H1 (cell line): Measurements from ENCODE around the gene NEGR1. TPM values are rescaled to one million over a fixed set of nuclear protein-coding genes. Genes with fewer than 3 reads are reported as not detected.

Experiments used
- CBX8 ChIP-seq: fragments of 300-800, 300-1000 bp; sonication (generic); IDR thresholded peaks from 2 replicates; pipeline ENCODE4 v1.7.1; 2016; ENCODE audit warnings: low read depth, low read length, borderline replicate concordance
- GTF2F1 ChIP-seq: IDR thresholded peaks from 2 replicates; pipeline ENCODE4 v1.6.1; 2012; ENCODE audit warnings: low read depth, low read length, improper control_type of control experiment, borderline replicate concordance
- RBBP5 ChIP-seq: IDR thresholded peaks from 2 replicates; pipeline ENCODE4 v1.7.1; 2012; ENCODE audit warnings: low read depth, mild to moderate bottlenecking, inconsistent platforms, low read length, moderate library complexity, borderline replicate concordance
- TCF12 ChIP-seq: IDR thresholded peaks from 2 replicates; pipeline ENCODE4 v1.6.1; 2011; ENCODE audit warnings: low read depth, mild to moderate bottlenecking, low read length
- polyA plus RNA-seq, 7 experiments: library from polyadenylated mRNA; depleted of rRNA in 3 of 7; stranded (reverse) in 5 of 7; unstranded in 2 of 7; fragments of >200 nt in 5 of 7; fragments of 200-250 nt in 2 of 7; gene quantifications; 1 replicate in 5 of 7; 2 replicates in 1 of 7; 4 replicates in 1 of 7; pipeline versions ENCODE4 v1.2.1 to v1.2.3, GENCODE V29; 2011 to 2013; ENCODE audit warnings: missing spikeins in 2 of 7, mixed read lengths in 2 of 7
- total RNA-seq: library from RNA; stranded (reverse); fragmentation: NEBNext Ultra II Directional; extraction: Animal tissue kit (Norgen Biotek cat#: 25700); gene quantifications from 2 replicates; pipeline ENCODE4 v1.2.1, GENCODE V29; 2021
- TF ChIP-seq, protein P1 (sequence below): fragments of 300-600 bp; sonication (generic); IDR thresholded peaks from 2 replicates; pipeline ENCODE4 v1.7.1; 2012; ENCODE audit warnings: low read length, moderate library complexity, mild to moderate bottlenecking, inconsistent platforms; ENCODE audit not compliant: insufficient replicate concordance

NEGR1 gene
- total and polyA plus RNA-seq, 2 of the 8 experiments (the other 6 are each of a cell fraction or from before 2014, with no cell fraction given): 0.71 to 1.3 TPM

- TF ChIP-seq, protein P1, sequence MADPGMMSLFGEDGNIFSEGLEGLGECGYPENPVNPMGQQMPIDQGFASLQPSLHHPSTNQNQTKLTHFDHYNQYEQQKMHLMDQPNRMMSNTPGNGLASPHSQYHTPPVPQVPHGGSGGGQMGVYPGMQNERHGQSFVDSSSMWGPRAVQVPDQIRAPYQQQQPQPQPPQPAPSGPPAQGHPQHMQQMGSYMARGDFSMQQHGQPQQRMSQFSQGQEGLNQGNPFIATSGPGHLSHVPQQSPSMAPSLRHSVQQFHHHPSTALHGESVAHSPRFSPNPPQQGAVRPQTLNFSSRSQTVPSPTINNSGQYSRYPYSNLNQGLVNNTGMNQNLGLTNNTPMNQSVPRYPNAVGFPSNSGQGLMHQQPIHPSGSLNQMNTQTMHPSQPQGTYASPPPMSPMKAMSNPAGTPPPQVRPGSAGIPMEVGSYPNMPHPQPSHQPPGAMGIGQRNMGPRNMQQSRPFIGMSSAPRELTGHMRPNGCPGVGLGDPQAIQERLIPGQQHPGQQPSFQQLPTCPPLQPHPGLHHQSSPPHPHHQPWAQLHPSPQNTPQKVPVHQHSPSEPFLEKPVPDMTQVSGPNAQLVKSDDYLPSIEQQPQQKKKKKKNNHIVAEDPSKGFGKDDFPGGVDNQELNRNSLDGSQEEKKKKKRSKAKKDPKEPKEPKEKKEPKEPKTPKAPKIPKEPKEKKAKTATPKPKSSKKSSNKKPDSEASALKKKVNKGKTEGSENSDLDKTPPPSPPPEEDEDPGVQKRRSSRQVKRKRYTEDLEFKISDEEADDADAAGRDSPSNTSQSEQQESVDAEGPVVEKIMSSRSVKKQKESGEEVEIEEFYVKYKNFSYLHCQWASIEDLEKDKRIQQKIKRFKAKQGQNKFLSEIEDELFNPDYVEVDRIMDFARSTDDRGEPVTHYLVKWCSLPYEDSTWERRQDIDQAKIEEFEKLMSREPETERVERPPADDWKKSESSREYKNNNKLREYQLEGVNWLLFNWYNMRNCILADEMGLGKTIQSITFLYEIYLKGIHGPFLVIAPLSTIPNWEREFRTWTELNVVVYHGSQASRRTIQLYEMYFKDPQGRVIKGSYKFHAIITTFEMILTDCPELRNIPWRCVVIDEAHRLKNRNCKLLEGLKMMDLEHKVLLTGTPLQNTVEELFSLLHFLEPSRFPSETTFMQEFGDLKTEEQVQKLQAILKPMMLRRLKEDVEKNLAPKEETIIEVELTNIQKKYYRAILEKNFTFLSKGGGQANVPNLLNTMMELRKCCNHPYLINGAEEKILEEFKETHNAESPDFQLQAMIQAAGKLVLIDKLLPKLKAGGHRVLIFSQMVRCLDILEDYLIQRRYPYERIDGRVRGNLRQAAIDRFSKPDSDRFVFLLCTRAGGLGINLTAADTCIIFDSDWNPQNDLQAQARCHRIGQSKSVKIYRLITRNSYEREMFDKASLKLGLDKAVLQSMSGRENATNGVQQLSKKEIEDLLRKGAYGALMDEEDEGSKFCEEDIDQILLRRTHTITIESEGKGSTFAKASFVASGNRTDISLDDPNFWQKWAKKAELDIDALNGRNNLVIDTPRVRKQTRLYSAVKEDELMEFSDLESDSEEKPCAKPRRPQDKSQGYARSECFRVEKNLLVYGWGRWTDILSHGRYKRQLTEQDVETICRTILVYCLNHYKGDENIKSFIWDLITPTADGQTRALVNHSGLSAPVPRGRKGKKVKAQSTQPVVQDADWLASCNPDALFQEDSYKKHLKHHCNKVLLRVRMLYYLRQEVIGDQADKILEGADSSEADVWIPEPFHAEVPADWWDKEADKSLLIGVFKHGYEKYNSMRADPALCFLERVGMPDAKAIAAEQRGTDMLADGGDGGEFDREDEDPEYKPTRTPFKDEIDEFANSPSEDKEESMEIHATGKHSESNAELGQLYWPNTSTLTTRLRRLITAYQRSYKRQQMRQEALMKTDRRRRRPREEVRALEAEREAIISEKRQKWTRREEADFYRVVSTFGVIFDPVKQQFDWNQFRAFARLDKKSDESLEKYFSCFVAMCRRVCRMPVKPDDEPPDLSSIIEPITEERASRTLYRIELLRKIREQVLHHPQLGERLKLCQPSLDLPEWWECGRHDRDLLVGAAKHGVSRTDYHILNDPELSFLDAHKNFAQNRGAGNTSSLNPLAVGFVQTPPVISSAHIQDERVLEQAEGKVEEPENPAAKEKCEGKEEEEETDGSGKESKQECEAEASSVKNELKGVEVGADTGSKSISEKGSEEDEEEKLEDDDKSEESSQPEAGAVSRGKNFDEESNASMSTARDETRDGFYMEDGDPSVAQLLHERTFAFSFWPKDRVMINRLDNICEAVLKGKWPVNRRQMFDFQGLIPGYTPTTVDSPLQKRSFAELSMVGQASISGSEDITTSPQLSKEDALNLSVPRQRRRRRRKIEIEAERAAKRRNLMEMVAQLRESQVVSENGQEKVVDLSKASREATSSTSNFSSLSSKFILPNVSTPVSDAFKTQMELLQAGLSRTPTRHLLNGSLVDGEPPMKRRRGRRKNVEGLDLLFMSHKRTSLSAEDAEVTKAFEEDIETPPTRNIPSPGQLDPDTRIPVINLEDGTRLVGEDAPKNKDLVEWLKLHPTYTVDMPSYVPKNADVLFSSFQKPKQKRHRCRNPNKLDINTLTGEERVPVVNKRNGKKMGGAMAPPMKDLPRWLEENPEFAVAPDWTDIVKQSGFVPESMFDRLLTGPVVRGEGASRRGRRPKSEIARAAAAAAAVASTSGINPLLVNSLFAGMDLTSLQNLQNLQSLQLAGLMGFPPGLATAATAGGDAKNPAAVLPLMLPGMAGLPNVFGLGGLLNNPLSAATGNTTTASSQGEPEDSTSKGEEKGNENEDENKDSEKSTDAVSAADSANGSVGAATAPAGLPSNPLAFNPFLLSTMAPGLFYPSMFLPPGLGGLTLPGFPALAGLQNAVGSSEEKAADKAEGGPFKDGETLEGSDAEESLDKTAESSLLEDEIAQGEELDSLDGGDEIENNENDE: no peak
- no peak for TF ChIP-seq CBX8
- no peak for TF ChIP-seq RBBP5
- no peak for TF ChIP-seq TCF12
- no peak for TF ChIP-seq GTF2F1
These were observed 918.1 kb downstream of the NEGR1 start (continued) for GRCh38 chr1:71364236-71364635.
